Esophagus squamous epithelium (tissue), 5 donors: ENCODE data around the gene EPHA3. TPM values are rescaled to one million over a fixed set of nuclear protein-coding genes. Genes with fewer than 3 reads are reported as not detected.

ENCODE experiments used
- DNase-seq: peaks from one replicate; lab custom pipeline; 2025; lab: John Stamatoyannopoulos, UW
- H3K27ac ChIP-seq, 4 donors: fragments of 200-600 bp; sonication (generic); one replicate each; pipeline ENCODE4 v1.5.1; 2016 to 2019; ENCODE audit warnings: mild to moderate bottlenecking in 1 of 4
- H3K27me3 ChIP-seq, 4 donors: fragments of 200-600 bp; sonication (generic); 1 replicate in 3 of 4; 2 replicates in 1 of 4; pipeline versions ENCODE4 v1.5.1 to v1.6.0; 2017 to 2021; ENCODE audit warnings: antibody characterized with exemption in 1 of 4
- H3K36me3 ChIP-seq, 3 donors: fragments of 200-600 bp; sonication (generic); one replicate each; pipeline ENCODE4 v1.5.1; 2016 to 2019
- H3K4me1 ChIP-seq, 3 donors: fragments of 200-600 bp; sonication (generic); one replicate each; pipeline ENCODE4 v1.5.1; 2017 to 2019
- H3K4me3 ChIP-seq, 4 donors: fragments of 200-600 bp; sonication (generic); 1 replicate in 3 of 4; 2 replicates in 1 of 4; pipeline ENCODE4 v1.5.1; 2016 to 2019; ENCODE audit warnings: mild to moderate bottlenecking in 2 of 4, moderate library complexity in 1 of 4
- H3K9me3 ChIP-seq, 3 donors: fragments of 200-600 bp; sonication (generic); one replicate each; pipeline ENCODE4 v1.5.1; 2016 to 2019
- POLR2A ChIP-seq, 4 donors: fragments of 450-650 bp; IDR thresholded peaks; one replicate each; pipeline ENCODE4 v1.6.1; 2017; ENCODE audit warnings: antibody characterized with exemption in 4 of 4, mild to moderate bottlenecking in 4 of 4, moderate library complexity in 3 of 4
- WGBS, 2 donors: methylation state at CpG; one replicate each; pipeline ENCODE4 v1.1.5; 2018; 5-methylcytosine and 5-hydroxymethylcytosine counted together
- intact Hi-C: fragments of 100-400 bp; cut with DNase I; formaldehyde crosslinking; loops from one replicate; pipeline ENCODE4 v1.15.0; 2022
- total RNA-seq, 4 donors: library from RNA; depleted of rRNA; stranded (reverse); fragments of >200 nt; gene quantifications; one replicate each; pipeline ENCODE4 v1.1.0, GENCODE V29; 2016
- TF ChIP-seq, protein P1 (sequence below), 6 experiments: fragments of 450-650 bp in 4 of 6; fragments of 200-600 bp in 2 of 6; sonication (generic) in 2 of 6; IDR thresholded peaks; one replicate each; pipeline ENCODE4 v1.5.1; 2016 to 2019; ENCODE audit warnings: antibody characterized with exemption in 6 of 6, mild to moderate bottlenecking in 4 of 6, moderate library complexity in 4 of 6
- donor health status: DM: yes; HTN: yes; CAD: no.

EPHA3 gene
- total RNA-seq, 4 donors from 2014 or later, result 0.38 to 3.6 (median 1.4) TPM

DNA sequence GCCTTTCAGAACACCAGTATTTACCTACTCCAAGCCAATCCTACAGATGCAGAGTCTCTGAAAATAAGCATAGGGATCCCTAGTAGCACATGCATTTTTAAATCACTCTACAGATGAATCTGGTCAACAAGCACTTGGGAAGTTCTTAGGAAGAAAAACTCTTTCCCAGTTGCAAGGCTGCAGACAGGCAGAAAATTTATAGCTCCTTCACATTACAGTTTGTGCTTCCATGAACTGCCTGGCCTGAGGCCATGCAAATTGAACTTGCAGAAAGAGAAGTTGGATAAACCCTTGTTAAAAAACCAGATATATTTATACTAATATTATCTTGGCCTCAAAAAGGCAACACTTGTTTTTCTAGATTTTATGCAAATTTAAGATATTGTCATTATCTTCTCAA, 256.9 kb downstream of the EPHA3 start:
- no peak for DNase-seq
- Histone ChIP-seq H3K27ac (no peak overlapping the region), H3K27me3 (no peaks in the 10 kb centered on the region), H3K4me3 (no peak overlapping the region), H3K36me3 (no peaks in the 10 kb centered on the region), H3K9me3 (no peaks in the 10 kb centered on the region), H3K4me1 (no peaks in the 10 kb centered on the region)
- TF ChIP-seq POLR2A (IDR thresholded peaks at IDR 0.05), result no peak
- TF ChIP-seq, protein P1, sequence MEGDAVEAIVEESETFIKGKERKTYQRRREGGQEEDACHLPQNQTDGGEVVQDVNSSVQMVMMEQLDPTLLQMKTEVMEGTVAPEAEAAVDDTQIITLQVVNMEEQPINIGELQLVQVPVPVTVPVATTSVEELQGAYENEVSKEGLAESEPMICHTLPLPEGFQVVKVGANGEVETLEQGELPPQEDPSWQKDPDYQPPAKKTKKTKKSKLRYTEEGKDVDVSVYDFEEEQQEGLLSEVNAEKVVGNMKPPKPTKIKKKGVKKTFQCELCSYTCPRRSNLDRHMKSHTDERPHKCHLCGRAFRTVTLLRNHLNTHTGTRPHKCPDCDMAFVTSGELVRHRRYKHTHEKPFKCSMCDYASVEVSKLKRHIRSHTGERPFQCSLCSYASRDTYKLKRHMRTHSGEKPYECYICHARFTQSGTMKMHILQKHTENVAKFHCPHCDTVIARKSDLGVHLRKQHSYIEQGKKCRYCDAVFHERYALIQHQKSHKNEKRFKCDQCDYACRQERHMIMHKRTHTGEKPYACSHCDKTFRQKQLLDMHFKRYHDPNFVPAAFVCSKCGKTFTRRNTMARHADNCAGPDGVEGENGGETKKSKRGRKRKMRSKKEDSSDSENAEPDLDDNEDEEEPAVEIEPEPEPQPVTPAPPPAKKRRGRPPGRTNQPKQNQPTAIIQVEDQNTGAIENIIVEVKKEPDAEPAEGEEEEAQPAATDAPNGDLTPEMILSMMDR (IDR thresholded peaks at IDR 0.05), result no peak
- intact Hi-C loops, result no loop called here

DNA sequence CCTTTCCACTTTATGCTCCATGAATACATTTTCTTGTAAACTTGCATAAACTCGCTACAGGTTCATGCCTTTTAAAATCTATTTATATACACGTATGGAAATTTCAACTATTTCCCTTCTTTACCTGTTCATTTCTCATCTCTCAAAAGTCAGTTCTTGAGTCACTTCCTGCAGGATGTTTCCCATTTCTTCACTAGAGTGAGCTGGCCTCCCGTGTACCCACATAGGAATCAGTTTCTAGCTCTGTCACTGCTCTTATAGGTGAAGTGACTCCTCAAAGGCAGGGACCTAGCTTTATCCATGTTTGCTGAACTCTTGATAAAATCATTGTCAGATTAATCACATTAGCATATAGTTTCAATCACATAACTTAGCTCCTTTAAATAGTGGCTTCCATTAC, 259.7 kb downstream of the EPHA3 start:
- Histone ChIP-seq H3K9me3 (no peaks in the 10 kb centered on the region), H3K27me3 (no peaks in the 10 kb centered on the region), H3K4me3 (no peak overlapping the region), H3K4me1 (no peaks in the 10 kb centered on the region), H3K27ac (no peak overlapping the region), H3K36me3 (no peaks in the 10 kb centered on the region)
- no peak for DNase-seq
- WGBS, 2 donors, result 35 to 52% methylated on average over 3 of the region's 3 CpGs
- TF ChIP-seq, protein P1 (IDR thresholded peaks at IDR 0.05), result no peak
- no peak for TF ChIP-seq POLR2A (IDR thresholded peaks at IDR 0.05)
- intact Hi-C loops, result no loop called here

DNA sequence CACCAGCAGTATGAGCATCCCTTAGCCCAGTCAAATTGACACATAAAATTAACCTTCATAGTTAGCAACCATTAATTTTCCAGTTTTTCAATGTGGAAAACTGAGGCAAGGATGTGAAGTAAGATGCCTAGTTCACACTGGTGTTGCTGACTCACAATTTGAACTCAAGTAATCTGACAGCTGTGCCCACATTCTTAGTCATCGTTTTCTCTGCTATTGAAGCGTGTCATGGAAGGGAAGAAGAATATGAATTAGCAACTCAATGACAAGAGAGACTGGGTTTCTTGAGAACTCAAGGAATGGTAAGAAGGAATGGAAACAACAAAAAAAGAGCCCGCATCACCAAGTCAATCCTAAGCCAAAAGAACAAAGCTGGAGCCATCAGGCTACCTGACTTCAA, 261.4 kb downstream of the EPHA3 start:
- no peaks in the 10 kb centered on the region for H3K4me1 ChIP-seq
- H3K27me3 ChIP-seq, result no peaks in the 10 kb centered on the region
- 51 to 79% methylated on average over 3 of the region's 3 CpGs for WGBS, 2 donors
- no peak overlapping the region for H3K4me3 ChIP-seq
- no peak for DNase-seq
- no peaks in the 10 kb centered on the region for H3K9me3 ChIP-seq
- H3K36me3 ChIP-seq, result no peaks in the 10 kb centered on the region
- intact Hi-C loops, result no loop called here
- TF ChIP-seq POLR2A (IDR thresholded peaks at IDR 0.05), result no peak
- TF ChIP-seq, protein P1 (IDR thresholded peaks at IDR 0.05), result no peak
- no peak overlapping the region for H3K27ac ChIP-seq

DNA sequence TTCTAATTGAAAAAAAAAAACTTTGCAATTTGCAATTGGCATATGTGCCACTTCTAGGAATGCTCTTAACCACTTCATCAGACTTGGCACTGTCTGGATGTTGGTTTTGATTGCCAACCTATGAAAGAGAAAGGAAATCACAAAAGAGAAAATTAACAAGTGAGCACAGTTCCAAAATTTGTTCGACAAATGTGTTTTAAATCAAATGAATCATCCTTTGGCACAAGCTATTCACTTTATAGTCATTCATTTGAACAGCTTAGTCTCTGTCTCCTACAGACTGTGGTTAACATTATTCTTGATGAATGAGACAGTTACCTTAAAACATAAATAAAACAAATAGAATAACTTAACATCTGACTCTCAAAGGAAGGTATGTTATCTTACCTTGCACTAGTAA, 265.0 kb downstream of the EPHA3 start:
- 10 to 19% methylated on average over 1 of the region's 1 CpG for WGBS, 2 donors
- no peak for TF ChIP-seq POLR2A (IDR thresholded peaks at IDR 0.05)
- TF ChIP-seq, protein P1 (IDR thresholded peaks at IDR 0.05), result no peak
- DNase-seq, result no peak

DNA sequence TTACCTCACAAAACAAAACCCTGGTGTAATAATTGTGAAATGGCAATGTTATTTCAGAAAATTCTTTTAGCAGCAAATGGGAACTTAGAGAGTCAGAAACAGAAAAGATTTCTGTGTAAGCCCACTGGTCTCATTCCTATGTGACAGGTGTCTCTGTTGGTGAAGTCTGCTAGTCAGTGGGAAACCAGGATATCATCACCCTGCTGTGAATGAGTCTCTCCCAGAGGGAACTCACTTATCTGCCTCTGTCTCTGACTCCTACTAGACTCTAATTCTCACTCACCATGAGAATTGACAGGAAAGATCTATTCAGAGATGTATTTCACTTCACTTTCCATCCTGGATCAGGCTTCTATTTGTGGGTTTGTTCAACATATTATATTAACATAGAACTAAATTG, 266.0 kb downstream of the EPHA3 start:
- intact Hi-C loops, result no loop called here
- Histone ChIP-seq H3K4me1 (no peaks in the 10 kb centered on the region), H3K36me3 (no peaks in the 10 kb centered on the region), H3K27ac (no peak overlapping the region), H3K4me3 (no peak overlapping the region), H3K9me3 (no peaks in the 10 kb centered on the region), H3K27me3 (no peaks in the 10 kb centered on the region)
- no peak for DNase-seq
- TF ChIP-seq POLR2A (IDR thresholded peaks at IDR 0.05), result no peak
- TF ChIP-seq, protein P1 (IDR thresholded peaks at IDR 0.05), result no peak

More for the DNA sequence above, 265.0 kb downstream of the EPHA3 start:
- intact Hi-C loops, result no loop called here
- H3K9me3 ChIP-seq, result no peaks in the 10 kb centered on the region
- no peaks in the 10 kb centered on the region for H3K36me3 ChIP-seq
- H3K27ac ChIP-seq, result no peak overlapping the region
- no peak overlapping the region for H3K4me3 ChIP-seq
- no peaks in the 10 kb centered on the region for H3K27me3 ChIP-seq
- no peaks in the 10 kb centered on the region for H3K4me1 ChIP-seq
